Prostate gland (tissue), 2 donors: Measurements from ENCODE around the gene NOTCH2.

Source experiments
- POLR2A ChIP-seq: fragments of 450-650 bp; IDR thresholded peaks from one replicate; pipeline ENCODE4 v1.6.1; 2016; ENCODE audit warnings: antibody characterized with exemption, mild to moderate bottlenecking
- POLR2AphosphoS5 ChIP-seq: sonication (generic); formaldehyde crosslinking; IDR thresholded peaks from one replicate; pipeline ENCODE4 v1.6.1; 2017; ENCODE audit warnings: antibody characterized with exemption
- TF ChIP-seq, protein P1 (sequence below), 4 experiments: fragments of 200-600 bp in 2 of 4; fragments of 450-650 bp in 2 of 4; sonication (generic) in 2 of 4; IDR thresholded peaks; 1 replicate in 3 of 4; 2 replicates in 1 of 4; pipeline ENCODE4 v1.5.1; 2016 to 2019; ENCODE audit warnings: antibody characterized with exemption in 4 of 4, mild to moderate bottlenecking in 2 of 4, moderate library complexity in 2 of 4

DNA sequence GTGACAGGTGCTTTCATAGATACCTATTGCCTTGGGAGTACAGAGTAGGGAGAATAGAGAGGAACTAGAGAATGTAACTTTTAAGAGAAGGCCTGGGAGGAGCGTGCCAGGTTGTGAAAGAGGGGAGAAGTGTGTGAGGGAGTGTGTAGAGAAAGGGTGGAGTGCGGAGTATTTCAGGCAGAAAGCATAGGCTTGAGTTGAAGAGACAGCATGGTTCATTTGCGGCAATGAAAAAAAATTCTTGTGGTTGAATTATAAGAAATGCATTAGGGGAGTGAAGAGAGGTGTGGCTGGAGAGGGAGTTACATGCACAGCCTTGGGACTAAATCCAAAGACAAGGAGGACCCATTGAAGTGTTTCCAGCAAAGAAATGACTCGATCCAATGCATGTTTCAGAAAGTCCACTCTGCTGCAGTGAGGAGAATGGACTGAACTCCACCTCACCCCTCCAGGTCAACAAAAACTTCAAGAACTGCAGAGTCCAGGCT lies 91.4 kb downstream of the NOTCH2 start:
- TF ChIP-seq POLR2A (no peak), POLR2AphosphoS5 (no peak)
- TF ChIP-seq, protein P1, sequence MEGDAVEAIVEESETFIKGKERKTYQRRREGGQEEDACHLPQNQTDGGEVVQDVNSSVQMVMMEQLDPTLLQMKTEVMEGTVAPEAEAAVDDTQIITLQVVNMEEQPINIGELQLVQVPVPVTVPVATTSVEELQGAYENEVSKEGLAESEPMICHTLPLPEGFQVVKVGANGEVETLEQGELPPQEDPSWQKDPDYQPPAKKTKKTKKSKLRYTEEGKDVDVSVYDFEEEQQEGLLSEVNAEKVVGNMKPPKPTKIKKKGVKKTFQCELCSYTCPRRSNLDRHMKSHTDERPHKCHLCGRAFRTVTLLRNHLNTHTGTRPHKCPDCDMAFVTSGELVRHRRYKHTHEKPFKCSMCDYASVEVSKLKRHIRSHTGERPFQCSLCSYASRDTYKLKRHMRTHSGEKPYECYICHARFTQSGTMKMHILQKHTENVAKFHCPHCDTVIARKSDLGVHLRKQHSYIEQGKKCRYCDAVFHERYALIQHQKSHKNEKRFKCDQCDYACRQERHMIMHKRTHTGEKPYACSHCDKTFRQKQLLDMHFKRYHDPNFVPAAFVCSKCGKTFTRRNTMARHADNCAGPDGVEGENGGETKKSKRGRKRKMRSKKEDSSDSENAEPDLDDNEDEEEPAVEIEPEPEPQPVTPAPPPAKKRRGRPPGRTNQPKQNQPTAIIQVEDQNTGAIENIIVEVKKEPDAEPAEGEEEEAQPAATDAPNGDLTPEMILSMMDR (IDR thresholded peaks at IDR 0.05), result no peak
